Cardiac muscle cell (in vitro differentiated cells and primary cell): ENCODE data around the gene TMEM59L. TPM values are rescaled to one million over a fixed set of nuclear protein-coding genes. Genes with fewer than 3 reads are reported as not detected.
A peak's percentile ranks its signal among the peaks of the same experiment; 100 is the strongest.

Experiments
- DNase-seq, 2 donors: peaks; one replicate each; pipeline versions ENCODE4 v3.0.0 to v3.0.0-alpha.2; 2010 to 2017; ENCODE audit warnings: low read depth in 1 of 2, low spot score in 1 of 2
- H3K27ac ChIP-seq: fragments of 200-600 bp; sonication (generic); 2 replicates; pipeline ENCODE4 v1.5.1; 2016
- H3K27me3 ChIP-seq: fragments of 200-600 bp; sonication (generic); 2 replicates; pipeline ENCODE4 v1.6.0; 2016; ENCODE audit warnings: control low read depth
- H3K36me3 ChIP-seq: fragments of 200-600 bp; sonication (generic); 2 replicates; pipeline ENCODE4 v1.5.1; 2016; ENCODE audit warnings: control low read depth
- H3K4me1 ChIP-seq: fragments of 200-600 bp; sonication (generic); 2 replicates; pipeline ENCODE4 v1.8.1; 2017; ENCODE audit warnings: low read depth, mild to moderate bottlenecking, mixed run types
- H3K4me3 ChIP-seq: fragments of 200-600 bp; sonication (generic); 2 replicates; pipeline ENCODE4 v1.5.1; 2016; ENCODE audit warnings: mild to moderate bottlenecking
- H3K9me3 ChIP-seq: fragments of 200-600 bp; sonication (generic); 2 replicates; pipeline ENCODE4 v1.5.1; 2017; ENCODE audit warnings: low read depth, mild to moderate bottlenecking, control low read depth
- polyA plus RNA-seq: library from polyadenylated mRNA; unstranded; fragments of >200 nt; fragmentation: Nextera tagmentation; extraction: Ambion mirVana; gene quantifications from 2 replicates; pipeline ENCODE4 v1.2.1, GENCODE V29; 2016
- total RNA-seq: library from RNA; depleted of rRNA; stranded (reverse); fragments of >200 nt; gene quantifications from 2 replicates; pipeline ENCODE4 v1.2.3, GENCODE V29; 2016
- TF ChIP-seq, protein P1 (sequence below): IDR thresholded peaks from 2 replicates; pipeline ENCODE4 v1.5.1; 2012; ENCODE audit warnings: low read depth, mild to moderate bottlenecking, low read length

TMEM59L gene
- total and polyA plus RNA-seq, 2 experiments from 2014 or later = 1.6 to 2.0 TPM

DNA sequence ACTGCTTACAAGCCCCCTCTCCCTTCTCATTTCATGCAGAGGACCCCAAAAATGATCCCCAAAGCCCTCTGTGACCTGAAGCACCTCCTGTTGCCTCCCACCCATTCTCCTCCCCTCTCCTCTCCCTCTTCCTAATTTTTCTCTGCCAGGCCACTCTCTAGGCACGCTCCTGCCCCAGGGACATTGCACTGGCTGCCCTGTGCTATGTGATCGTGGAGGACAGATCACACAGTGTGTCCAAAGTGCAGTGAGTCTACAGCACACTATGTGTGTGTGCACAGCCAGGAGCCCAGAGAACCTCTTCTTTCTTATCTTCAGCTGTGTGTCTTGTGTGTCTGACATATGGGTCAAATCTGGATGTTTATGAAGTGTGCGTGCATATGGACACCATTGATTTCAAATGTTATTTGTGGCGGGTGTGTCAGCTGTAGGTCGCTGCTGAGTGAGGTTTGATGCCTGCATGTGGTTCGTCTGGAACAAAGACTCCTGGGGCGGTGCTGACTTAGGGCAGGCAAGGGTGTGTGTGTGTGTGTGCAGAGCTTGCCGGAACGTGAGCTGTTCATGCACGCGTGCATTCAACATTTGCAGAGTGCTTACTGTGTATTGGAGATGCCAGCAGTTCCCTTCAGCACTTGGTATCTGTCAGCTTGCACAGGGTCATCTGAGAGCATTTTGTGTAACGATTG is 22.1 kb downstream of the TMEM59L start:
- Histone ChIP-seq H3K4me3 (no peak overlapping the region), H3K4me1 (no peaks in the 10 kb centered on the region), H3K9me3 (no peaks in the 10 kb centered on the region), H3K27me3 (peaks cover 5% of the 10 kb centered on the region), H3K36me3 (no peaks in the 10 kb centered on the region), H3K27ac (no peak overlapping the region)
- no peak for DNase-seq
- TF ChIP-seq, protein P1, sequence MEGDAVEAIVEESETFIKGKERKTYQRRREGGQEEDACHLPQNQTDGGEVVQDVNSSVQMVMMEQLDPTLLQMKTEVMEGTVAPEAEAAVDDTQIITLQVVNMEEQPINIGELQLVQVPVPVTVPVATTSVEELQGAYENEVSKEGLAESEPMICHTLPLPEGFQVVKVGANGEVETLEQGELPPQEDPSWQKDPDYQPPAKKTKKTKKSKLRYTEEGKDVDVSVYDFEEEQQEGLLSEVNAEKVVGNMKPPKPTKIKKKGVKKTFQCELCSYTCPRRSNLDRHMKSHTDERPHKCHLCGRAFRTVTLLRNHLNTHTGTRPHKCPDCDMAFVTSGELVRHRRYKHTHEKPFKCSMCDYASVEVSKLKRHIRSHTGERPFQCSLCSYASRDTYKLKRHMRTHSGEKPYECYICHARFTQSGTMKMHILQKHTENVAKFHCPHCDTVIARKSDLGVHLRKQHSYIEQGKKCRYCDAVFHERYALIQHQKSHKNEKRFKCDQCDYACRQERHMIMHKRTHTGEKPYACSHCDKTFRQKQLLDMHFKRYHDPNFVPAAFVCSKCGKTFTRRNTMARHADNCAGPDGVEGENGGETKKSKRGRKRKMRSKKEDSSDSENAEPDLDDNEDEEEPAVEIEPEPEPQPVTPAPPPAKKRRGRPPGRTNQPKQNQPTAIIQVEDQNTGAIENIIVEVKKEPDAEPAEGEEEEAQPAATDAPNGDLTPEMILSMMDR = no peak

DNA sequence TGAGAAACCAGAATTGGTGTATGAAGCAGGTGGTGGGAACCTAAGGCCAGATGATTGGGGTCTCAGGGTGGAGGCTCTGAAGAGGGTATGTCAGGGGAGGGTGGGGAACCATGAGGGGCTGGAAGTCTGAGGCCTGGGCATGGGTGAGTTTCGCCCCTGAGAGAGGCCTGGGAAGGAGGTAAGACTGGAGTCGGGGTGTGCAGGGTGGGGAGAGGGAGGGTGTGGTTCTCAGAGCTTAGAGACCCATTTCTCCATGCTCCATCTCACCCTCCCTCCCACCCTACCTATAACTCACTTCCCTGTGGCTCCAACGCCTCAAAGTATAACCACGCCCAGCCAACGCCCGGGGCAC is 23.1 kb downstream of the TMEM59L start:
- no peaks in the 10 kb centered on the region for H3K36me3 ChIP-seq

GRCh38 chr19:18636183-18636968 is 23.7 kb downstream of the TMEM59L start:
- DNase-seq = peak; percentile 97 to 98
- H3K9me3 ChIP-seq = no peaks in the 10 kb centered on the region
- no peak overlapping the region for H3K27ac ChIP-seq

More for the DNA sequence above, 23.1 kb downstream of the TMEM59L start:
- Histone ChIP-seq H3K4me1 (no peaks in the 10 kb centered on the region), H3K27me3 (peaks cover 5% of the 10 kb centered on the region), H3K9me3 (no peaks in the 10 kb centered on the region), H3K27ac (no peak overlapping the region), H3K4me3 (peak overlapping the region; percentile 53)
- no peak for DNase-seq
- TF ChIP-seq, protein P1 = no peak

DNA sequence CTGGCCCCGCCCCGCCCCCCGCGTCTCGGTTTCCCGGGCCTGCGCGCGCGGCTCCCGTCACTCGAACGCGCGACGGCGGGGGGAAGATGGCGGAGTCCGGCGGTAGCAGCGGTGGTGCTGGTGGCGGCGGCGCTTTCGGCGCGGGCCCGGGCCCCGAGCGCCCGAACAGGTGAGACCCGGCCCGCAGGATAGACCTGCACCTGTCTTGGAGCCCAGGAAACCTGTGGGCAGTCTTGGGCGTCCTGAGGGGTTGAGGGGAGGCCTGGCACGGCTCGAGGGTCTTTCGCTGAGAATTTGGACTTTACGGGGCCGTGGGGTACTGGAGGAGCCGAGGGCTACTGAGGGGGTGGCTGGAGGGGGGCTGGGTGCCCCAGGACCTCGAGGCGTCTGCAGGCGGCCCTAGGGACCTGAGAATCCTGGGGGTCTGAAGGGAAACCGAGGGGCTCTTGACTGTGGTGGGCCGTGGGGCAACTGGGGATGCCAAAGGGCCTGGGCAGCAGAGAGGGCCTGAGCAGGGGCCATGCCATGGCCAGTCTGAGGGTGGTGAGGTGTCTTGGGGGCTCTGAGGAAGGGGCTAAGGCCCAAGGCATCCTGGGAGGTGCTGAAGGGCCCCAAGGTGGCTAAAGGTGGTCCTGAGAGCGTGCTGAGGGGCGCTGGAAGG is 24.4 kb downstream of the TMEM59L start, which contains the start of gene KLHL26:
Gene KLHL26 (plus strand): TSS at position 60 of the 661 bp plus-strand sequence. CDS start 27 bp downstream, at position 87.
- TF ChIP-seq, protein P1 = no peak
- no peak for DNase-seq
- Histone ChIP-seq H3K9me3 (no peaks in the 10 kb centered on the region), H3K36me3 (no peaks in the 10 kb centered on the region), H3K4me1 (no peaks in the 10 kb centered on the region), H3K27me3 (peaks cover 5% of the 10 kb centered on the region), H3K27ac (peak within 1 kb of the TSS; percentile 13), H3K4me3 (peak within 1 kb of the TSS; percentile 53)

More at GRCh38 chr19:18636183-18636968, 23.7 kb downstream of the TMEM59L start:
- H3K27me3 ChIP-seq = peaks cover 5% of the 10 kb centered on the region
- TF ChIP-seq, protein P1 = no peak
- no peaks in the 10 kb centered on the region for H3K4me1 ChIP-seq
- peak overlapping the region; percentile 53 for H3K4me3 ChIP-seq
- no peaks in the 10 kb centered on the region for H3K36me3 ChIP-seq

DNA sequence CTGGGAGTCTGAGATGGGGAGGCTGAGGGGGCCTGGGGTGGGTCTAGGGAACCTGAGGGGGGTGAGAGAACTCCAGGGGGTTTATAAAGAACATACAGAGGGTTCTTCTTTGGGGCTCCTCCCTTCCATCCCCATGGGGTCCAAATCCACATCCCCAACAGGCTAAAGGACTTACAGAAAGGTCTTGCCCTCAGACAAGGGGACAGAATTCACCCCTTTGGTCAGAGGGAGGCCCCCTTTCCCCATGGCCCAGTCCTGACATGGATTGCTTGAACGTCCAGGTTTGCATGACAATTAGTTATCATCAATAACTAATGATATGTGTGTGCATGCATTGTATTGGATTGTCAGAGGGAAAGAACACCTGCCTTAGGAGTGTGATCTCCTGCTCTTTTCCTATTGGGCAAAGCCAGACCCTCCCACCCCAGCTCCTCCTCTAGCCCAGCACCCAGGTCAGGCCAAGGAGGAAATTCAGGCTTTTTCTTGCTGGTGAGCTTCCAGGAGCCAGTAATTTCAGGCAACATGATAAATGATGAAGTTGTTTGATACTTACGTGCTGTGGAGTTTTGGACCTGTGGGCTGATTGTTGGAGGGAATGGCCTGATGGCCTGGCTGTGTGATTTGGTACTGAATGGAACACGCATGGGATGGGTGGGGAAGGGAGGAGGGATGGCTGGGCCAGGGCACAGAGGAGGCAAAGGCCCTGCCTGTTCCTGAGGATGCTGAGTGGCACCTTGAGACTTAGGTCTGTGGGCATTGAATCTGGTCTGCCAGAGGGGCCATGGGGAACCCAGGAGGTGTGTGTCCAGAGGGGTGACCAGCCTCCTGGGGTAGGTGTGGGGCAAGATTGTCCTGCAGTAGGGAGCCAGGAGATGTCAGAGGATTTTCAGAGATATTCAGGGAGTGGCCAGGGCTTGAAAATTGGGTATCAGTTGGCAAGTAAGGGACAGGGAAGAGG is 25.3 kb downstream of the TMEM59L start:
- Histone ChIP-seq H3K27me3 (peaks cover 5% of the 10 kb centered on the region), H3K9me3 (no peaks in the 10 kb centered on the region), H3K4me3 (peak overlapping the region; percentile 53), H3K36me3 (no peaks in the 10 kb centered on the region), H3K4me1 (no peaks in the 10 kb centered on the region), H3K27ac (no peak overlapping the region)
- no peak for DNase-seq
- TF ChIP-seq, protein P1 = no peak
